ENCODE data around the gene ZNF503.

ZNF503 gene

DNA sequence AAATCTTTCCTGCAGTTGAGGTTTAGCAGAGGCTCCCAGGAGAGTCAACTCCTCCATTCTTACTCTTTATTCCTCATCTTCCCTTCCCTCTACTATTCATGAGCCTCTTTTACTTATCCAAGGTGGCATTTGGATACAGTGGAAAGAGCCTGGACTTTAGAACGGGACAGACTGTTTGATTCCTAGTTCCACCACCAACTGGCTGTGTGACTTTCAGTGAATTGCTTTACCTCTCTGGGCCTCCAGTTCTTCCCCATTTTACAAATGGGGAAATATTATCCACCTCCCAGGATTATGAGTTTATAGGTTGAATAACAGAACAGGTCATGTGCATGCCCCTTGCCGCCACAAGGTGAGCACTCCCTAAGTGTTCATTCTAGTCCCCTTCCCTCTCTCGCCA lies 49.9 kb downstream of the ZNF503 start:
- no peak for DNase-seq

DNA sequence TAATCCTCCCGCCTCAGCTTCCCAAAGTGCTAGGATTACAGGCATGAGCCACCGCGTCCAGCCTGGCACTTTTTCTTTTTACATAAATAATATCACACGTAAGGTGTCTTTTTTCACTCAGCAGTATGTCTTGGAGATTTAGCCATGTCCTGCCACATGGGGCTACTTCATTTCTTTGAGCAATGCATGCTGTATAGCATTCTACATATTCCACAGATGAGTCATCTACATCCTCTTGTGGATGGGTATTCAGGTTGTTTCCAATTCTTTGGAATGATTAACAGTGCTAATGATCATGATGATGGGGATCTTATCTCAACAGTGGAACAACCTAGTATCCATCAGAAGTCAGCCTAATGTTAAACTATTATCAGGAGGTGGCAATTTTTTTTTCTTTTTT lies 50.8 kb downstream of the ZNF503 start:
- no peak for DNase-seq
